ENCODE results near the gene STOML2. TPM values are rescaled to one million over a fixed set of nuclear protein-coding genes. Genes with fewer than 3 reads are reported as not detected.

Gene STOML2
- total RNA-seq, 5 donors from 2014 or later (not counting 1 experiment from before 2014, with no cell fraction given) = 35.8 to 58.2 (median 53.7) TPM

GRCh38 chr9:35134920-35135319 lies 32.0 kb upstream of the STOML2 start:
- peaks cover 0 to 4% (median 3%) of the 10 kb centered on the region in 3 donors for H3K9me3 Mint-ChIP-seq
- ATAC-seq (replicated peaks in 1 of 4) = no peak
- CTCF ChIA-PET = interaction anchor here in 1 of 2 donors (0.6 kb wide), 2 partner anchors 8 to 474 kb away, joined by 3 to 4 read pairs; no protein-coding TSS in a partner anchor
- H3K27me3 Mint-ChIP-seq = peaks cover 0 to 2% of the 10 kb centered on the region in 2 donors
- no peak overlapping the region for H3K4me3 ChIP-seq (ENCODE audit: control insufficient read depth in 1 of 2, extremely low read depth in 1 of 2, low read length in 1 of 2)
- no peaks in the 10 kb centered on the region for H3K36me3 ChIP-seq (ENCODE audit: control insufficient read depth in 2 of 2, extremely low read depth in 1 of 2, insufficient read depth in 1 of 2, low read length in 1 of 2)
- H3K27me3 ChIP-seq (replicated peaks in 1 of 2; ENCODE audit: control insufficient read depth in 2 of 2, extremely low read depth in 1 of 2, insufficient read depth in 2 of 2, low read length in 1 of 2) = peaks cover 0 to 10% of the 10 kb centered on the region in 2 experiments
- no peaks in the 10 kb centered on the region for H3K4me1 ChIP-seq (ENCODE audit: control insufficient read depth in 1 of 2, extremely low read depth in 1 of 2, insufficient read depth in 2 of 2, low read length in 2 of 2)
- no peak overlapping the region for H3K27ac Mint-ChIP-seq
- no peaks in the 10 kb centered on the region for H3K36me3 Mint-ChIP-seq
- no peaks in the 10 kb centered on the region for H3K4me1 Mint-ChIP-seq
- no peak overlapping the region for H3K27ac ChIP-seq (ENCODE audit: low read length)
- WGBS (ENCODE audit: insufficient coverage) = 83% methylated on average over 3 of the region's 6 CpGs
- POLR2A ChIA-PET = no interaction called here
- no peaks in the 10 kb centered on the region for H3K9me3 ChIP-seq
- DNase-seq = no peak
- H3K4me3 Mint-ChIP-seq = no peak overlapping the region

- H3K9me3 Mint-ChIP-seq = no peaks in the 10 kb centered on the region
- POLR2A ChIA-PET = interaction anchor here in 1 of 2 donors (0.5 kb wide), 1 partner anchor 910 kb away, joined by 5 read pairs; no protein-coding TSS in a partner anchor
These were observed 14.1 kb upstream of the STOML2 start for GRCh38 chr9:35116898-35117551.

GRCh38 chr9:35116539-35116897 lies 13.6 kb upstream of the STOML2 start:
- peaks cover 26 to 51% of the 10 kb centered on the region in 2 experiments for H3K4me1 ChIP-seq (ENCODE audit: control insufficient read depth in 1 of 2, extremely low read depth in 1 of 2, insufficient read depth in 2 of 2, low read length in 2 of 2)

More at GRCh38 chr9:35116898-35117551, 14.1 kb upstream of the STOML2 start:
- peaks cover 0 to 4% of the 10 kb centered on the region in 2 experiments for H3K27me3 ChIP-seq (replicated peaks in 1 of 2; ENCODE audit: control insufficient read depth in 2 of 2, extremely low read depth in 1 of 2, insufficient read depth in 2 of 2, low read length in 1 of 2)
- H3K4me1 Mint-ChIP-seq = peaks cover 40 to 42% (median 41%) of the 10 kb centered on the region in 3 donors
- no peaks in the 10 kb centered on the region for H3K36me3 ChIP-seq (ENCODE audit: control insufficient read depth in 2 of 2, extremely low read depth in 1 of 2, insufficient read depth in 1 of 2, low read length in 1 of 2)
- H3K4me3 Mint-ChIP-seq = peak overlapping the region; percentile 88 to 91 (median 90)
- H3K9me3 ChIP-seq = no peaks in the 10 kb centered on the region
- DNase-seq (peak; percentile 64 to 96 (median 85)), ATAC-seq (replicated peaks in 1 of 4) (peak; percentile 69 to 73 (median 70))
- no peaks in the 10 kb centered on the region for H3K36me3 Mint-ChIP-seq
- peak overlapping the region; percentile 95 to 97 for H3K27ac Mint-ChIP-seq
- H3K4me3 ChIP-seq (ENCODE audit: control insufficient read depth in 1 of 2, extremely low read depth in 1 of 2, low read length in 1 of 2) = peak overlapping the region; percentile 68 to 81
- CTCF ChIA-PET = interaction anchor here in 1 of 2 donors (0.6 to 3.0 kb wide), 8 partner anchors 12 to 142 kb away, joined by 3 to 12 read pairs (median 4); partner anchors contain the start of genes FANCG and STOML2
- H3K27ac ChIP-seq (ENCODE audit: low read length) = peak overlapping the region; percentile 74
- peaks cover 25 to 46% of the 10 kb centered on the region in 2 experiments for H3K4me1 ChIP-seq (ENCODE audit: control insufficient read depth in 1 of 2, extremely low read depth in 1 of 2, insufficient read depth in 2 of 2, low read length in 2 of 2)
- peaks cover 3% of the 10 kb centered on the region in 2 donors for H3K27me3 Mint-ChIP-seq
- WGBS (ENCODE audit: insufficient coverage) = 35% methylated on average over 25 of the region's 30 CpGs

GRCh38 chr9:35115680-35116538 lies 13.0 kb upstream of the STOML2 start, which contains the start of gene ATOSB:
TSS of gene ATOSB (minus strand) at chr9:35115862. CDS start at chr9:35108274, 7,588 bp downstream.
- Histone ChIP-seq H3K9me3 (no peaks in the 10 kb centered on the region), H3K4me3 (ENCODE audit: control insufficient read depth in 1 of 2, extremely low read depth in 1 of 2, low read length in 1 of 2) (peak within 1 kb of the TSS; percentile 68 to 81), H3K27ac (ENCODE audit: low read length) (peak within 1 kb of the TSS; percentile 74), H3K4me1 (ENCODE audit: control insufficient read depth in 1 of 2, extremely low read depth in 1 of 2, insufficient read depth in 2 of 2, low read length in 2 of 2) (peaks cover 27 to 55% of the 10 kb centered on the region in 2 experiments), H3K36me3 (ENCODE audit: control insufficient read depth in 2 of 2, extremely low read depth in 1 of 2, insufficient read depth in 1 of 2, low read length in 1 of 2) (no peaks in the 10 kb centered on the region), H3K27me3 (replicated peaks in 1 of 2; ENCODE audit: control insufficient read depth in 2 of 2, extremely low read depth in 1 of 2, insufficient read depth in 2 of 2, low read length in 1 of 2) (peaks cover 0 to 2% of the 10 kb centered on the region in 2 experiments)
- DNase-seq = peak; percentile 76 to 94 (median 86)
- peak within 1 kb of the TSS; percentile 88 to 91 (median 90) for H3K4me3 Mint-ChIP-seq
- no peaks in the 10 kb centered on the region for H3K36me3 Mint-ChIP-seq
- POLR2A ChIA-PET = interaction anchor here (0.6 kb wide), 5 partner anchors 13 to 937 kb away, joined by 3 to 5 read pairs (median 4); partner anchors contain the start of genes MYORG (in 1 of the 2), STOML2 (in 1 of the 2) and UBAP1 (in 1 of the 2)
- H3K27ac Mint-ChIP-seq = peak within 1 kb of the TSS; percentile 95 to 97
- H3K9me3 Mint-ChIP-seq = no peaks in the 10 kb centered on the region
- peak; percentile 66 to 71 (median 70) for ATAC-seq (replicated peaks in 1 of 4)
- WGBS (ENCODE audit: insufficient coverage) = under 1% methylated on average over 35 of the region's 54 CpGs
- peaks cover 48 to 52% (median 48%) of the 10 kb centered on the region in 3 donors for H3K4me1 Mint-ChIP-seq
- CTCF ChIA-PET = interaction anchor here (0.5 to 3.0 kb wide), 5 partner anchors 13 to 1057 kb away, joined by 3 to 12 read pairs (median 4); partner anchors contain the start of gene STOML2 (in 1 of the 2)
- peaks cover 0 to 1% of the 10 kb centered on the region in 2 donors for H3K27me3 Mint-ChIP-seq

More at GRCh38 chr9:35116539-35116897, 13.6 kb upstream of the STOML2 start:
- WGBS (ENCODE audit: insufficient coverage) = 2% methylated on average over 12 of the region's 12 CpGs
- peak in 1 of 4 experiments; percentile 17 for ATAC-seq (replicated peaks in 1 of 4)
- no peaks in the 10 kb centered on the region for H3K36me3 Mint-ChIP-seq
- peak overlapping the region; percentile 95 to 97 for H3K27ac Mint-ChIP-seq
- Histone ChIP-seq H3K27ac (ENCODE audit: low read length) (peak overlapping the region; percentile 74), H3K9me3 (no peaks in the 10 kb centered on the region), H3K4me3 (ENCODE audit: control insufficient read depth in 1 of 2, extremely low read depth in 1 of 2, low read length in 1 of 2) (peak overlapping the region; percentile 68 to 81), H3K27me3 (replicated peaks in 1 of 2; ENCODE audit: control insufficient read depth in 2 of 2, extremely low read depth in 1 of 2, insufficient read depth in 2 of 2, low read length in 1 of 2) (peaks cover 0 to 2% of the 10 kb centered on the region in 2 experiments), H3K36me3 (ENCODE audit: control insufficient read depth in 2 of 2, extremely low read depth in 1 of 2, insufficient read depth in 1 of 2, low read length in 1 of 2) (no peaks in the 10 kb centered on the region)
- H3K4me1 Mint-ChIP-seq = peaks cover 45 to 47% (median 46%) of the 10 kb centered on the region in 3 donors
- no peak for DNase-seq
- H3K27me3 Mint-ChIP-seq = peaks cover 3% of the 10 kb centered on the region in 2 donors
- ChIA-PET POLR2A (no interaction called here), CTCF (interaction anchor here in 1 of 2 donors (0.9 to 3.0 kb wide), 6 partner anchors 13 to 142 kb away, joined by 3 to 12 read pairs (median 6); partner anchors contain the start of genes FANCG and STOML2)
- H3K9me3 Mint-ChIP-seq = no peaks in the 10 kb centered on the region
- peak overlapping the region; percentile 88 to 91 (median 90) for H3K4me3 Mint-ChIP-seq

GRCh38 chr9:35114840-35115628 lies 12.1 kb upstream of the STOML2 start:
- no peaks in the 10 kb centered on the region for H3K36me3 Mint-ChIP-seq
- peaks cover 56 to 57% (median 57%) of the 10 kb centered on the region in 3 donors for H3K4me1 Mint-ChIP-seq
- Histone ChIP-seq H3K36me3 (ENCODE audit: control insufficient read depth in 2 of 2, extremely low read depth in 1 of 2, insufficient read depth in 1 of 2, low read length in 1 of 2) (no peaks in the 10 kb centered on the region), H3K27ac (ENCODE audit: low read length) (peak overlapping the region; percentile 74), H3K27me3 (replicated peaks in 1 of 2; ENCODE audit: control insufficient read depth in 2 of 2, extremely low read depth in 1 of 2, insufficient read depth in 2 of 2, low read length in 1 of 2) (no peaks in the 10 kb centered on the region), H3K9me3 (no peaks in the 10 kb centered on the region), H3K4me3 (ENCODE audit: control insufficient read depth in 1 of 2, extremely low read depth in 1 of 2, low read length in 1 of 2) (peak overlapping the region; percentile 68 to 81), H3K4me1 (ENCODE audit: control insufficient read depth in 1 of 2, extremely low read depth in 1 of 2, insufficient read depth in 2 of 2, low read length in 2 of 2) (peaks cover 31 to 64% of the 10 kb centered on the region in 2 experiments)
- peak overlapping the region; percentile 95 to 97 for H3K27ac Mint-ChIP-seq
- ChIA-PET CTCF (interaction anchor here (0.5 to 3.0 kb wide), 9 partner anchors 12 to 1058 kb away, joined by 3 to 12 read pairs (median 4); partner anchors contain the start of genes STOML2 (in 1 of the 2) and VCP (in 1 of the 2)), POLR2A (interaction anchor here (0.6 kb wide), 3 partner anchors 16 to 738 kb away, joined by 3 to 5 read pairs (median 4); partner anchors contain the start of gene MYORG (in 1 of the 2))
- WGBS (ENCODE audit: insufficient coverage) = 24% methylated on average over 7 of the region's 12 CpGs
- DNase-seq (peak in 18 of 35 experiments; percentile 8 to 58 (median 32)), ATAC-seq (replicated peaks in 1 of 4) (no peak)
- no peaks in the 10 kb centered on the region for H3K27me3 Mint-ChIP-seq
- no peaks in the 10 kb centered on the region for H3K9me3 Mint-ChIP-seq
- H3K4me3 Mint-ChIP-seq = peak overlapping the region; percentile 88 to 91 (median 90)

Data from T-cell (primary cell).